ENCODE data around the gene NAPSA.

NAPSA gene

DNA sequence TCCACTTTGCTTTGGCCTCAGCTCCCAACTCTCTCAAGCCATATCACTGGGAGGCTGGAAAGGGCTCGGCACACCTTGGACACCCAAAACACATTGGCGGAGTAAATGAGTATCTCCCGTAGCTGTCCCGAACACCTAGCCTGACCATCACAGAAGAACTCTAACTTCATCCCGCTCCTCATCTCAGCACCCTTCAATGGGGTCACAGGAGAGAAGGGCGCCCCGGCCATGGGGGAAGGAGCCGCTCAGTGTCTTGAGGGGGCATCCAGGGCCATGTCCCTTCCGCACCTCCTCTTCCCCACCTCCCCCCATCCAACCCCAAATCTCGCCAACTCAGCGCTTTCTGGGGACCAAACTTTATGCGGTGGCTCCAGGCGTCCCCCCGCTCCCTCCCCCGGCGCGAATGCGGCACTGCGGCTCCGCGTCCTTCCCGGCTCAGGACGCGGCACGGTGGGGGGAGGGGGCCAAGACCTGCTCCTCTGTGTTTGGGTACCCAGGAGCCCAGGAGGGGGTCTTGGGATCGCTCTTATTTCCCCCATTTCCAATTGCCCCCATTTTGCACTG lies 39.3 kb downstream of the NAPSA start:
- H3K4me3 ChIP-seq (ENCODE audit: low read depth, low read length) = no peak overlapping the region
- CTCF ChIA-PET = no interaction called here

DNA sequence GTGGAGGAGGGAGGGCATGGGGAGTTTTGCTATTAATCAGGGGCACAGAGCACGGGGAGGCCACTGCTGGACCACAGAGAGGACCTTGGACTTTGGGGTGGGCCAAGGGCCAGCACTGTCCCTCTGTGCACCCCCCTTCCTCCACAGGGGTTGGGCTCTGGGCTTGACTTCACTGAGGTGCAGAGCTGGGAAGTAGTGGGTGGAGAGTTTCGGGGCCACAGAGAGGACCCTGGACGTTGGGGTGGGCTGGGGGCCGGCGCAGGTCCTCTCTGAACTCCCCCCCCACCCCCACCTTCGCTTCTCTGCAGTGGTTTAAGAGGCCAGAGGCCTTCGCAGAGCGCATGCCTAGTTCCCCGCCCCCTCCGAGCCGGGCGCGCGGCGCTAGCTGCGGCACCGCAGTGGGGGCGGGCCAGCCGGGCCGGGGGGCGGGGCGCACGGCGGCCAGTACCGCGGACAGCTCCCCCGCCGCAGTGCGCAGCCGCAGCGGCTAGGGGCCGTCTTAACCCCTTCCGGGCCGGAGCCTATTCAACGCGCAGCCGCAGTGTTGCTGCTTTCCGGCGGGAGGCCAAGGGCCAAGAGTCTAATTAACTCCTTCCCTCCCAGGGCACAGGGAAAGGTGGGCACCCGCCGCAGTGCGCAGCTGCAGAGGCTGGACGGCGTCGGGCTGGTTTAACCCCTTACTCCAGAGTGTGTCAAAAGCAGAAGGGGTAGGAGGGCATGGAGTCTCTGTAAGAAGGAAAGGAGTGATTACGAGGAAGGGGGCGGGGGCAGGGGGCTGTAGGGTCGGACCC lies 39.9 kb downstream of the NAPSA start:
- TF ChIP-seq, protein P1, sequence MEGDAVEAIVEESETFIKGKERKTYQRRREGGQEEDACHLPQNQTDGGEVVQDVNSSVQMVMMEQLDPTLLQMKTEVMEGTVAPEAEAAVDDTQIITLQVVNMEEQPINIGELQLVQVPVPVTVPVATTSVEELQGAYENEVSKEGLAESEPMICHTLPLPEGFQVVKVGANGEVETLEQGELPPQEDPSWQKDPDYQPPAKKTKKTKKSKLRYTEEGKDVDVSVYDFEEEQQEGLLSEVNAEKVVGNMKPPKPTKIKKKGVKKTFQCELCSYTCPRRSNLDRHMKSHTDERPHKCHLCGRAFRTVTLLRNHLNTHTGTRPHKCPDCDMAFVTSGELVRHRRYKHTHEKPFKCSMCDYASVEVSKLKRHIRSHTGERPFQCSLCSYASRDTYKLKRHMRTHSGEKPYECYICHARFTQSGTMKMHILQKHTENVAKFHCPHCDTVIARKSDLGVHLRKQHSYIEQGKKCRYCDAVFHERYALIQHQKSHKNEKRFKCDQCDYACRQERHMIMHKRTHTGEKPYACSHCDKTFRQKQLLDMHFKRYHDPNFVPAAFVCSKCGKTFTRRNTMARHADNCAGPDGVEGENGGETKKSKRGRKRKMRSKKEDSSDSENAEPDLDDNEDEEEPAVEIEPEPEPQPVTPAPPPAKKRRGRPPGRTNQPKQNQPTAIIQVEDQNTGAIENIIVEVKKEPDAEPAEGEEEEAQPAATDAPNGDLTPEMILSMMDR (IDR thresholded peaks at IDR 0.05; ENCODE audit: insufficient read depth, low read length, missing control alignments) = no peak
- ChIA-PET POLR2A (no interaction called here), CTCF (no interaction called here)
- DNase-seq (ENCODE audit: low read depth, low spot score) = no peak
- no peak overlapping the region for H3K4me3 ChIP-seq (ENCODE audit: low read depth, low read length)

More for the DNA sequence above, 39.3 kb downstream of the NAPSA start:
- DNase-seq (ENCODE audit: low read depth, low spot score) = no peak
- POLR2A ChIA-PET = no interaction called here
- TF ChIP-seq, protein P1 (IDR thresholded peaks at IDR 0.05; ENCODE audit: insufficient read depth, low read length, missing control alignments) = no peak

DNA sequence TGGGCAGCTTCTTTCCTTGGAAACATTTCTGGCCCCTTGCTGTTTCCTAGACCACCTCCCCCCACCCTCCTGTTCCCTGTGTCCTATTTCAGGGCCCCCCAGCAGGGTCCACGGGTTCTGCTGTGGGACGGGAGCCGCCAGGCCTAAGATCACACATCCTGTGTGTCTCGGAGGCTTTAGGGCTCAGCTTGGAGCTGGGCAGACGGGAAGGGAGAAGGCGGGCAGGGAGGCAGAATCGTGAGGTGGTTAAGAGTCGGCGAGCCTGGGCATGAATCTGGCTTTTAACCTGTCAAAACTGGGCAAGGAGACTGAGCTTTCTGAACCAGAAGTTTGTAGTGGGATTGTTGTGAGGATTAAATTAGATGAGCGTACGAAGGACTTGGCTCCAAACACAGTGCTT lies 41.1 kb downstream of the NAPSA start:
- POLR2A ChIA-PET = no interaction called here
- CTCF ChIA-PET = no interaction called here
- no peak for DNase-seq (ENCODE audit: low read depth, low spot score)
- no peak overlapping the region for H3K4me3 ChIP-seq (ENCODE audit: low read depth, low read length)
- TF ChIP-seq, protein P1 (IDR thresholded peaks at IDR 0.05; ENCODE audit: insufficient read depth, low read length, missing control alignments) = no peak

DNA sequence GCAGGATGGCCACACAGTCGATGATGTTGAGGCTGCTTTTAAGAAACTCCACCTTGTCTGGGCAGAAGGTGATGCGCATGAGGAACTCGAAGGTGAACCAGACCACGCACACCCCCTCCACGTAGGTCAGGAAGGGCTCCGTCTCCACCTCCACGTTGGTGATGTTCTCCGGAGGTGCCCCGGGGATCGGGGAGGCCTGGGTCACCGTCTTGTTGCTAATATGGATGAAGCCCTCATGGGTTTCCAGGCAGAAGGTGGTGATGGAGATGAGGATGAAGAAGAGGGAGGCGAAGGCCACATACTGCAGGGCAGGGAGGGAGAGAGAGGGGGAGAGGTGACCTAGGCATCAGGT lies 41.7 kb downstream of the NAPSA start:
- TF ChIP-seq, protein P1 (IDR thresholded peaks at IDR 0.05; ENCODE audit: insufficient read depth, low read length, missing control alignments) = no peak
- no peak for DNase-seq (ENCODE audit: low read depth, low spot score)
- H3K4me3 ChIP-seq (ENCODE audit: low read depth, low read length) = no peak overlapping the region
- ChIA-PET CTCF (no interaction called here), POLR2A (no interaction called here)

DNA sequence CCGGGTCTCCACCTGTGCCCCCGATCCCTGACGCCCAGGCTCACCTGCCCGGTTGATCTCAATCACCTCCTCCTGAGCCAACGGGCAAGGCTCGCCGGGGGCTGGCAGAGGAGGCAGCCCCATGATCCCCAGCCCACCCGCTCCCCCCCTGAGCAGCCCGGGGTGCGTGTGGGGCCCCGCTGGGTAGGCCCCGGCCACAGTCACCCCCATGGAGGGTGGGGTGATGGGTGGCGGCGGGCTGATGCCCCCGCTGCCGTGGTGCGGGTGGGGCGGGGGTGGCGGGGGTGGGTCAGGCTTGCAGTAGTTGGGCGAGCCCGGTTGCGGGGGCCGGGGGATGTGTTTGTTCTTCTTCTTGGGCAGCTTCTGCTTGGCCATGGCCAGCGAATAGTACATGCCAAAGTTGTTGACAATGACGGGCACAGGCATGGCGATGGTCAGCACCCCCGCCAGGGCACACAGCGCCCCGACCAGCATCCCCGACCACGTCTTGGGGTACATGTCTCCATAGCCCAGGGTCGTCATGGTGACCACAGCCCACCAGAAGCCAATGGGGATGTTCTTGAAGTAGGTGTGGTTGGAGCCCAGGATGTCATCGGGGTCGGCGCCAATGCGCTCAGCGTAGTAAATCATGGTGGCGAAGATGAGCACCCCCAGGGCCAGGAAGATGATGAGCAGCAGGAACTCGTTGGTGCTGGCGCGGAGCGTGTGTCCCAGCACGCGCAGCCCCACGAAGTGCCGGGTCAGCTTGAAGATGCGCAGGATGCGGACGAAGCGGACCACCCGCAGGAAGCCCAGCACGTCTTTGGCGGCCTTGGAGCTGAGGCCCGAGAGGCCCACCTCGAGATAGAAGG lies 42.3 kb downstream of the NAPSA start:
- DNase-seq (ENCODE audit: low read depth, low spot score) = no peak
- ChIA-PET CTCF (no interaction called here), POLR2A (no interaction called here)
- H3K4me3 ChIP-seq (ENCODE audit: low read depth, low read length) = no peak overlapping the region
- TF ChIP-seq, protein P1 (IDR thresholded peaks at IDR 0.05; ENCODE audit: insufficient read depth, low read length, missing control alignments) = no peak

DNA sequence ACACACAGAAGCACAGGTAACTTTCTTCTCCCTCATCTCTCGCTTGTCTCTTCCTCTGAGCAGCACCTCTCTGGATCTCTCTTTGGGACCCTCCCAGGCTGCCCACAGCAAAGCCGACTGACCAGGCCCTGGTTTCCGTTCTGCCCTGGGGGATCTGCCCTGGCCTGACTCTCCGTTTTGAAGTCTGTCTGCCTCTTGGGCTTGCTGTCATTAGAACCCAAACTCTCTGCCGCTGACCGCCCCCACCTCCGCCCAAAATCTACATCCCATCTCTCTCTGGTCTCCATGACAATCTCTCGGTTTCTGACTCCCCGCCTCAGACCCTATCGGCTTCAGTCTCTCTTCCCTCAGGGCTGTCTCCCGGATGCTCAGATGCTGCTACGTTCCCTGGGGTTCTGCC lies 43.2 kb downstream of the NAPSA start:
- TF ChIP-seq, protein P1 (IDR thresholded peaks at IDR 0.05; ENCODE audit: insufficient read depth, low read length, missing control alignments) = no peak
- ChIA-PET POLR2A (no interaction called here), CTCF (no interaction called here)
- no peak overlapping the region for H3K4me3 ChIP-seq (ENCODE audit: low read depth, low read length)
- DNase-seq (ENCODE audit: low read depth, low spot score) = no peak

Measured in AG04449 (cell line).